ENCODE data around the gene ANKRD42. TPM values are rescaled to one million over a fixed set of nuclear protein-coding genes. Genes with fewer than 3 reads are reported as not detected.

Gene ANKRD42
- total and polyA plus RNA-seq, 2 experiments from 2014 or later, result 9.2 to 9.7 TPM

- DNase-seq (ENCODE audit: low spot score), result no peak
- no peak overlapping the region for H3K27ac ChIP-seq
- no peaks in the 10 kb centered on the region for H3K36me3 ChIP-seq (replicated peaks; ENCODE audit: insufficient read depth, low read depth)
- TF ChIP-seq EZH2phosphoT487 (IDR thresholded peaks at IDR 0.05; ENCODE audit: low read depth, severe bottlenecking, unreplicated experiment) (no peak), EZH2 (IDR thresholded peaks at IDR 0.05; ENCODE audit: borderline replicate concordance) (no peak)
- TF ChIP-seq, protein P1, sequence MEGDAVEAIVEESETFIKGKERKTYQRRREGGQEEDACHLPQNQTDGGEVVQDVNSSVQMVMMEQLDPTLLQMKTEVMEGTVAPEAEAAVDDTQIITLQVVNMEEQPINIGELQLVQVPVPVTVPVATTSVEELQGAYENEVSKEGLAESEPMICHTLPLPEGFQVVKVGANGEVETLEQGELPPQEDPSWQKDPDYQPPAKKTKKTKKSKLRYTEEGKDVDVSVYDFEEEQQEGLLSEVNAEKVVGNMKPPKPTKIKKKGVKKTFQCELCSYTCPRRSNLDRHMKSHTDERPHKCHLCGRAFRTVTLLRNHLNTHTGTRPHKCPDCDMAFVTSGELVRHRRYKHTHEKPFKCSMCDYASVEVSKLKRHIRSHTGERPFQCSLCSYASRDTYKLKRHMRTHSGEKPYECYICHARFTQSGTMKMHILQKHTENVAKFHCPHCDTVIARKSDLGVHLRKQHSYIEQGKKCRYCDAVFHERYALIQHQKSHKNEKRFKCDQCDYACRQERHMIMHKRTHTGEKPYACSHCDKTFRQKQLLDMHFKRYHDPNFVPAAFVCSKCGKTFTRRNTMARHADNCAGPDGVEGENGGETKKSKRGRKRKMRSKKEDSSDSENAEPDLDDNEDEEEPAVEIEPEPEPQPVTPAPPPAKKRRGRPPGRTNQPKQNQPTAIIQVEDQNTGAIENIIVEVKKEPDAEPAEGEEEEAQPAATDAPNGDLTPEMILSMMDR (IDR thresholded peaks at IDR 0.05; ENCODE audit: poor library complexity), result no peak
- no peak overlapping the region for H2AFZ ChIP-seq
- no peaks in the 10 kb centered on the region for H3K27me3 ChIP-seq
- H3K9me3 ChIP-seq (ENCODE audit: low read depth), result no peaks in the 10 kb centered on the region
- H3K9me2 ChIP-seq (replicated peaks; ENCODE audit: insufficient read depth), result no peaks in the 10 kb centered on the region
- H3K4me2 ChIP-seq, result no peak overlapping the region
- no peak overlapping the region for H3K4me3 ChIP-seq
- 94% methylated on average over 6 of the region's 6 CpGs for WGBS (ENCODE audit: low lambda C conversion rate, missing lambda C conversion rate)
- H4K20me1 ChIP-seq (ENCODE audit: insufficient read depth, poor library complexity, severe bottlenecking), result no peaks in the 10 kb centered on the region
- peaks cover 27% of the 10 kb centered on the region for H3K79me2 ChIP-seq
- peaks cover 8% of the 10 kb centered on the region for H3K4me1 ChIP-seq (ENCODE audit: insufficient read depth)
These were observed 94.1 kb downstream of the ANKRD42 start for GRCh38 chr11:83287631-83288030.

DNA sequence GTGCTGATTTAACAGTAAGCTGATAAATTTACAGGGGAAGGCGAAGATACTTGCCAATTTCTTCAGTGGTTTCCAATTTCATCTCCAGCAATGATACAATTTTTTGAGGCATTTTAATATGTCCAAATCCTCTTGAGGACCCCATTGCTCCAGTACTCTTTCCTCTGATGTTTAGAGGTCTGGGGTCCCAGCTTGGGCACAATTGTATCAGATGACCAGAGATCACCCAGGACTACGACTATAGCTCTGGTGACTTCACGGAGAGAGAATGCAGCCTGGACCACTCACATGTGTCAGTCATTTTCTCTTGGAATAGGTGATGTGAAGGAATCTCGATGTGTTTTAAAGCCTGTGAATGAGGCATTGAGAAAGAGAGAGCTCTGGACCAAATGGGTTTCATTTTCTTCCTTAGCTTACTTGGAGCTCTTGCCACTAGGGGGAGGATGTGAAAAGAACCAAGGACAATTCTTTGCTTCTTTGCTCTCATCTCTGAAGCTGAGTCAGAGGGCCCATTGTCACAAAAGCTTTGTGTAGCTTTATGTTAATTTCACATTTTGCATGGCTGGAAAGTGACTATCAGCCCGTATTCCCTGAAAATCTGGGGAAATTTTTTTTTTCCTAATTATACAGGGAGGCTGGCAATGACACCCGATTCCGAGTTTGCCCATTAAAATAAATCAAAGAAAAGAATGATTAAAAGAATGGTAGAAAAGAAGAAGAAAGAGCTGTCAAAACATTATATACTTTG is 99.4 kb downstream of the ANKRD42 start:
- no peaks in the 10 kb centered on the region for H3K4me1 ChIP-seq (ENCODE audit: insufficient read depth)
- no peak overlapping the region for H3K4me3 ChIP-seq

DNA sequence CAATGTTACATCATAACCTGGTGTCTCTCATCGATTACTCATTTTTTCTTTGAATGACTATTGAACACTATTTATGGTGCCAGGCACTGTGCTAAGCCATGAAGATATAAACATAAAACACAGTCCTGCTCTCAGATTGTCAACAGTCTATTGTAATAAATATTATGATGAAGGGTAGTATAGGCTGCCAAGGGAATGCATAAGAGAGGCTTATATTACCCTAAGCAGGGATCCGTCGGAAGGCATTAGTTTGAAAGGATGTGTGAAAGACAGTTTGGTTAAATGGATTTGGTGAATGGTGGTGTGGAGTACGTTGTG is 99.9 kb downstream of the ANKRD42 start:
- H3K9me2 ChIP-seq (replicated peaks; ENCODE audit: insufficient read depth), result no peaks in the 10 kb centered on the region
- TF ChIP-seq EZH2 (IDR thresholded peaks at IDR 0.05; ENCODE audit: borderline replicate concordance), result no peak
- TF ChIP-seq, protein P1 (IDR thresholded peaks at IDR 0.05; ENCODE audit: poor library complexity), result no peak
- no peak for TF ChIP-seq EZH2phosphoT487 (IDR thresholded peaks at IDR 0.05; ENCODE audit: low read depth, severe bottlenecking, unreplicated experiment)
- no peaks in the 10 kb centered on the region for H3K9me3 ChIP-seq (ENCODE audit: low read depth)
- H3K36me3 ChIP-seq (replicated peaks; ENCODE audit: insufficient read depth, low read depth), result no peaks in the 10 kb centered on the region
- 79% methylated on average over 4 of the region's 4 CpGs for WGBS (ENCODE audit: low lambda C conversion rate, missing lambda C conversion rate)
- H3K27ac ChIP-seq, result no peak overlapping the region
- no peaks in the 10 kb centered on the region for H3K4me1 ChIP-seq (ENCODE audit: insufficient read depth)
- H3K4me2 ChIP-seq, result no peak overlapping the region
- no peak overlapping the region for H2AFZ ChIP-seq
- no peaks in the 10 kb centered on the region for H4K20me1 ChIP-seq (ENCODE audit: insufficient read depth, poor library complexity, severe bottlenecking)
- DNase-seq (ENCODE audit: low spot score), result no peak
- no peaks in the 10 kb centered on the region for H3K27me3 ChIP-seq
- no peaks in the 10 kb centered on the region for H3K79me2 ChIP-seq
- no peak overlapping the region for H3K4me3 ChIP-seq

More for the DNA sequence above, 99.4 kb downstream of the ANKRD42 start:
- Histone ChIP-seq H3K4me2 (peak overlapping the region; percentile 67), H3K9me2 (replicated peaks; ENCODE audit: insufficient read depth) (no peaks in the 10 kb centered on the region), H2AFZ (no peak overlapping the region), H4K20me1 (ENCODE audit: insufficient read depth, poor library complexity, severe bottlenecking) (no peaks in the 10 kb centered on the region), H3K27me3 (no peaks in the 10 kb centered on the region), H3K9me3 (ENCODE audit: low read depth) (no peaks in the 10 kb centered on the region), H3K79me2 (no peaks in the 10 kb centered on the region), H3K36me3 (replicated peaks; ENCODE audit: insufficient read depth, low read depth) (no peaks in the 10 kb centered on the region), H3K27ac (no peak overlapping the region)
- WGBS (ENCODE audit: low lambda C conversion rate, missing lambda C conversion rate), result 48% methylated on average over 7 of the region's 7 CpGs
- TF ChIP-seq EZH2 (IDR thresholded peaks at IDR 0.05; ENCODE audit: borderline replicate concordance), result no peak
- TF ChIP-seq, protein P1 (IDR thresholded peaks at IDR 0.05; ENCODE audit: poor library complexity), result peak; percentile 74
- peak; percentile 83 for DNase-seq (ENCODE audit: low spot score)
